ENCODE measurements around the gene SLC17A8.

Gene SLC17A8

DNA sequence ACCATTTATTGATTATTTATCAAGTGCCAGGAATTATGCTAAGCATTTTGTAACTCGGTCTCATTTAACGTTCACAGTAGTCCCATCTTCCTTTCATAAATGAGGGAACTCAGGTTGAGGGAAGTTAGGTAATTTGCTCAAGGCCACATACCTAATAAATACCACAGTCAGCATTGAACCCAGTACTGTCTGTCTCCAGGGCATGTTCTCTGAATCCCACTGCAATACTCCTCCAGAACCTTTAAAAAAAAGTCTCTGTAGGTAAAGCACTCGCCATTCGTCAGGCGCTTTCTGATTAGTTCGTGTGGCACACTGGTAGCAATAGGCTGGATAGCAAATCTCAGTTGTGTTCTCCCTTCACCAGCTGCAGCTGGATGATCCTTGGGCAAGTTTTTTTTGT, 14.3 kb downstream of the SLC17A8 start:
- ATAC-seq: no peak
- no peak for DNase-seq

DNA sequence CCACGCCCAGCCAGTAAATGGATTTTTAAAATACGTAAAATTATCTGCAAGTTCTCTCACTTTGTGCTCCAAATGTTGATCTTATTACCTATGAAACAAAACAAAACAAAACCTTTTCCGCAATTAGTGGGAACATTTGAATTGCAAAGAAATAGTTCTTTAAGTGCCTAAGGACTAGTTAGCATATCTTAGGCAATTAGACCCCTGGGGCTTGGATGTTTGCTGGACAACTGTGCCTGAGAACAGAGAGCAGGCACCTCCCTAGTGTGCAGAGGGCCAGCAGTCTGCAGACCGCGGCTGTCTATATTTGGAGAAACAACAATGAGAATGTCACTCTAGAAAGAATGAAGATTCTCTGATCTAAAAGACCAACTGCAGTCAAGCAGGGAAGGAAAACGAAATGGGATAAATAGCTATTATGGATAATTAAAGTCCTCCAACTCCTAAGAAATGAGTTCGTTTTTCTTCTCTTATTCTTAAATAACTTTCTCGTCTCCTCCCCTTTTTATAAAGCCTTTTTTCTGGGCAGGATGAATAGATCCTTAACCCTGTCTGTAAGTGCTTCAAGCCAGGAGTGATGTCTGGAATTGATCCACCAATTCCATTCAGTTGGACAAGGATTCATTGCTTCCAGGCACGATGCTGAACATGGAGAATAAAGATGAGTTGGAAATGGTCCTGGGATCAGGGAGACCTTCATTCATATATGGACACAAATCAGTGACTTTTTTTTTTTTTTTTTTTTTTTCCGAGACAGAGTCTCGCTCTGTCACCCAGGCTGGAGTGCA, 16.2 kb downstream of the SLC17A8 start:
- DNase-seq (no peak), ATAC-seq (no peak)

DNA sequence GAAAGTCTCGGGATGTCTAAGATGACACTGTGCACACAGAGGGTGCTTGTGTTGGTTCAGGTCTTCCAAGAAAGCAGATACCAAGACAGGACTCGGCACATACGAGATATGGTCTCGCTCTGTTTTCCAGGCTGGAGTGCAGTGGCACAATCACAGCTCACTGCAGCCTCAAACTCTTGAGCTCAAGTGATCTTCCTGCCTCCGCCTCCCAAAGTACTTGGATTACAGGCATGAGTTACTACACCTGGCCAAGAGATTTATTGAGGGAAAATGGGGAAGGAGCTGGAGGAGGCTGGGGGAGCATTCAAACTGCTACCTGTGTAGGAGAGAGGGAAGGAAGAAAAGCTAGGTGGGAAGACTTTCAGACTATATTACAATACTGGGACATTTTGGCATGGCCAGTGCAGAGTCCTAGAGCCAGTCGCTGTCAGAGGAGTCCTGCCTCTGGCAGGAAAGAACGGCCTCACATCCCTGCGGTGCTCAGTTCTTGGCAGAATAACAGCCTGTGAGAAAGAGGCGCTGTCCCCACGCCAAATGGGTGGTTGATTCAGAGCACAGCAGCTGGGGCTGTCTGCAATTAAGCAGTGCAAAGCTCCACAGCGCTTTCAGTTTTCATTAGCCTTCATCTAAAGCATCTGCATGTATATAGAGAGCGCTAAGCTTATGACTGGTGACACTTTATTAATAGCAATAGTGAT, 18.3 kb downstream of the SLC17A8 start:
- ATAC-seq (no peak), DNase-seq (no peak)

- DNase-seq: no peak
- no peak for ATAC-seq
Measured at GRCh38 chr12:100376161-100376560, 19.3 kb downstream of the SLC17A8 start.

DNA sequence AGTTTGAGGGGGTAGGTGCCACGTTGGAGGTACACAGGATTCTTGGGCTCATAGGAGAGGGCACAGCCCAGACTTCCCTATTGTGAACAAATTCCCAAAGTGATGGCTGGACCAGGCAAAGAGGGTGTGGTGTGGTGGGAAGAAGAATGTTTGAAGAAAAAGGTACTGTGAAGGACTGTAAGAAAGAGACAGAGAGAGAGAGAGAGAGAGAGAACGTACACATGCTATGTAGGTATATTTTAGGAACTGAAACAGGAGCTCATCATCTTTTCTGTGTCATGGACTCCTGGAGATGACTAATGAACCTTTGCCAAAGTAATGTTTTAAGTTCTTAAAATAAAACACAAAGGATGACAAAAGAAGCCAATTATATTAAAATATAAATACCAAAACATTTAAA, 24.5 kb downstream of the SLC17A8 start:
- DNase-seq: no peak
- no peak for ATAC-seq

DNA sequence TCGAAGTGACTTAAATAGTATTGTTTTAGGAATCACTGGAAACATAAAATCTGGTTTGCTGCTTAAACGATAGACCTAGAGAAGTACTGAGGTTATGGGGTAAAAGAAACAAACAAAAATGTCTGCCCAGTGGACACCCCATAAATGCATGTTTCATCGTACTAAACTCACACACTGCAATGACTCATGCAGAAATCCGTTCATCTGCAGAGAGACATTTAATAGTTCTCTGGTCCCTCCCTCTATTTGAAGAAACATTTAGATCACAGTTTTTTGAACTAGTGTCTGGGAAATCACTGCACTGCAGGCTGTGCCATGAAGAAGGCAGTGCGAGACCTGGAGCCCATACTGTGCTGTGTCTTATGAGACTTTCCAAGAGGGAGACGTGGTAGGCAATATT, 25.5 kb downstream of the SLC17A8 start:
- ATAC-seq (no peak), DNase-seq (no peak)

- DNase-seq: no peak
- ATAC-seq: no peak
Measured at GRCh38 chr12:100383586-100384558, 27.0 kb downstream of the SLC17A8 start.

DNA sequence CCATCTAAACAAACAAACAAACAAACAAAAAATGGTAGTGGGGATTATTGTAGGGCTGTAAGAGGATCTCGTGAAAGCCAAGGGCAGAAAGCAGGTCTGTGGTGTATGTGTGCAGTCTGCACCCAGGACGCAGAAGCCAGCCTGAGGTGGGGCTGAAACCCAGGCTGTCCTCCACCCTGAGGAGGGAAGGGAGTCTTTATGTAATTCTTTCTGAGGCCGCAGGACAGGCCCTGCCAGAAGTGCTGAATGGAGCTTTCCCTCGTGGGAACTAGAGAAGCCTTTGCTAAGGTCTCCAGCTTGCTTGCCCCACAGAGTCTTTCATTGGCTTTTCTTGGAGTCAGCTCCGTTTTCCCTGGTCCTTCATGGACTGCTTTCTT, 27.7 kb downstream of the SLC17A8 start:
- ATAC-seq: no peak
- no peak for DNase-seq

DNA sequence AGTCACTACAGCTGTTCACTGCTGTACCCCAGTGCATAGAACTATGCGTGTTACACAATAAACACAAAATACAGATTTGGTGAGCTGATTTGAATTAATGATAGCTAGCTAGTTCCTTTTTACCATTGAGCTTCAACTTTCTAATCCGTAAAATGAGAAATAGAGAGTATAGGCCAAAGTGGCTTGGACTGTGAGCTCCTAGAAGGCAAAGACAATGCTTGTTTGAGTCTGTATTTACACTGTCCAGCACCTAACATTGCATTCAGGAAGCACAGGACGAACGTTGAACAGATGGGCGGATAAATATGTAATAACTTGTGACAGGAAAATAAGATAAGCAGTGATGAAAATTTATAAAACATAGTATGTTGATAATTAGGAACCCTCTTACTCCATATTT, 31.5 kb downstream of the SLC17A8 start:
- DNase-seq (no peak), ATAC-seq (no peak)

DNA sequence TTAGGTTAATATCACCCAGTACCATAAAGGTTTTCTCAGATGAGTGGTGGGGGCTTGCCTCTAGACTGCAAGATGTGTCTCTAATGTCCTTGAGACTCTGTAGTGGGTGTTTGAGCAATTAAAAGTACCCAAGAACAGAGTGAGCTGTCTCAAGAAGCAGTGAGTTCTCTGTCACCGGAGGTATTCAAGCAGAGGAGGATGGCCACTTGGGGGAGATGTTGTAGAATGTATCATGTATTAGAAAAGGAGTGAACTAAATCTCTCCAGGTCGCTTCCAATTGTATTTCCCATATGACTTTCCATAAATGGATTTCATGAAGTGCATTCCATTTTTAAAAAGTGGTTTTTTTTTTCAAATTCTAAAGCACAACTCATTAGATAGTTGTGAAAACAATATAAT, 35.0 kb downstream of the SLC17A8 start:
- DNase-seq (no peak), ATAC-seq (no peak)

GRCh38 chr12:100393200-100393599, 36.3 kb downstream of the SLC17A8 start:
- ATAC-seq: no peak
- DNase-seq: no peak

DNA sequence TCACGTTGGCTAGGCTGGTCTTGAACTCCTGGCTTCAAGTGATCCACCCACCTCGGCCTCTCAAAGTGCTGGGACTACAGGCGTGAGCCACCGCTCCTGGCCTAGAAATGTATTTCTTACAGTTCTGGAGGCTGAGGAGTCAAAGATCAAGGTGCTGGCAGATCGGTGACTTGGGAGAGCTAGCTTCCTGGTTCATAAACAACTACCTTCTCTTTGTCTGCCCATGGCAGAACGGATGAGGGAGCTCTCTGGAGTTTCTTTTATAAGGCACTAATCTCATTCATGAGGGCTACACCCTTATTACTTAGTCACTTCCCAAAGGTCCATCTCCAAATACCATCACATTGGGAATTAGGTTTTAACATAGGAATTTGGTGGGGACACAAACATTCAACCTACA, 38.9 kb downstream of the SLC17A8 start:
- no peak for DNase-seq
- ATAC-seq: no peak

- DNase-seq: no peak
- ATAC-seq: no peak
Measured at GRCh38 chr12:100398307-100398706, 41.4 kb downstream of the SLC17A8 start.

DNA sequence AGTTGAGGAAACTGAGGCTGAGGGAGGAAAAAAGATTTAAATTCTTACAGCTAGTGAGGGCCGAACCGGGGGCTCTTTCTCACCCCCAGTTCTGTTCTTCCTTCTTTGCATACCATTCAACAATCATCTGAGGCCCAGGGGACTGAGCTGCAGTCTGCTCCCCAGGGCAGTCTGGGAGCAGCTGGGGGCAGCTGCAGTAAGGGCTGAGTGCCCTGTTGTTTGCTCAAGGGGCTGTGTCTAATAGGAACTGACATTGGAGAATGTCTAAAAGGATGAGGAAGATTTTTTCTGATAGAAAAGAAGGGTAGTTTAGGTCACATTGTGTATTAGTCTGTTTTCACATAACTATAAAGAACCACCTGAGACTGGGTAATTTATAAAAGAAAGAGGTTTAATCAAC, 42.2 kb downstream of the SLC17A8 start:
- no peak for DNase-seq
- ATAC-seq: no peak

- no peak for ATAC-seq
- no peak for DNase-seq
Measured at GRCh38 chr12:100401660-100402059, 44.8 kb downstream of the SLC17A8 start.

DNA sequence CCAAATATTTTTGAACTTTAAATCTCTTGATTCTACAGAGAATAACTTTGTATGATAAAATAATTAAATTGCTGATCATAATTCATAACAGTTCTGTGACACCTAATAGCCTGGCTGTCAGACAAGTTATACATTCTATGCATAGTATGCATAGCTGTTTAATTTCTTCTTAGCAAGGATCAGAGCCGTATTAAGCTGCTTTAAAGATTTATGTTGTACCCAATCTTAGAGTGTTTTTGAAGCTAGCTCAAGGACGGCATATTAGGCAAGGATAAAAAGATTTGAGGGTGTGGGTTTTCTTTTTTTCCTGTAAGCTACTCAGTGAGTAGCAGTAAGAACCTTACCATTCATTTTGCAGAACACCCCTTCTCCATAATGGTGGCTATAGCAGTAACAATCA, 45.9 kb downstream of the SLC17A8 start:
- DNase-seq: no peak
- no peak for ATAC-seq

GRCh38 chr12:100403446-100403845, 46.6 kb downstream of the SLC17A8 start:
- ATAC-seq (no peak), DNase-seq (no peak)

DNA sequence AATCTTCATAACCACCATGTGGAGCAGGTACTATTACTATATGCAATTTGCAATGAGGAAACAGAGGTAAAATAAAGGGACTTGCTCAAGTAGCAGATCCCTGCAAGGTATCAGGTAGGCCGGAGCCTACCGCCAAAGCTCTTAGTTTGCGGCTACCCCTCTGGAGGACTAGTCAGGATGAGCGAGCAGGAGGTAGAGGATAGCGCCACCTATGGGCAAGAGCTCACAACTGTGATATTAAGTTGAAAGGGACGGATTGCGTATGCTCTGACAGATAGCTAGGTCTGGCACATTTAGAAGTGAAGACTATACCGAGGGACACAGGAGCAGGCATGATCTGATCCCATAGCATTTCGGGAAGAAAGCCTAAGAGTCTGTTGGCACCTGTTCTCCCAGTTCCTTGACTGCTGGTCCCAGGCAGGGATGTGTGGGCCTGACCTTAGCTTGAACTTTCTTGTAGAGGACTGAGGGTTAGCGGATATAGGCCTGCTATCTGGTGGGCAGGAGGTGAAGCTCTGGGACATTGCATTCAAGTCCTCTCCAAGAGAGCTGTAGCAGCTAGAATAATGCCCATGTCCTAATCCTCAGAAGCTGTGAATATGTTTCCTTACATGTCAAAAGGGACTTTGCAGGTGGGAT, 48.0 kb downstream of the SLC17A8 start:
- DNase-seq (peak; percentile 41), ATAC-seq (peak; percentile 40)

DNA sequence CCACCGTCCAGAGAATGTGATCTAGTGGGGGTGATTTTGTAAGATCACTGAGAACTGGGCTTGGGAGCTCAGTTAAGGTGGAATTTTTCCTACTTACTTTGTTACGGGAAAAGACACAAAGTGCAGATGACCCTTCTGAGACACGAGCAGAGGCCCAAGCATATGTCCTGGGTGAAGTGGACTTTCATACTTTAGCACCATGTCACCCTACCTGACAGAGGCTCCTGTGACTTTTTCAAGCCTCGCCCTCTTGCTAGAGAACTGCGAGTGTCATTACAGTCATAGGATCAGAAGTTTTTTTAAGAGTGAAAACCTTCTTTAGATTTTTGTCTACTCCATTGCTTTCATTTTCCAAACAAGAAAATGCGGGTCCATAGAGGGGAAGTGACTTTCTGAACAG, 56.1 kb downstream of the SLC17A8 start:
- DNase-seq (no peak), ATAC-seq (no peak)

GRCh38 chr12:100414739-100415138, 57.9 kb downstream of the SLC17A8 start:
- DNase-seq: no peak
- ATAC-seq: no peak

DNA sequence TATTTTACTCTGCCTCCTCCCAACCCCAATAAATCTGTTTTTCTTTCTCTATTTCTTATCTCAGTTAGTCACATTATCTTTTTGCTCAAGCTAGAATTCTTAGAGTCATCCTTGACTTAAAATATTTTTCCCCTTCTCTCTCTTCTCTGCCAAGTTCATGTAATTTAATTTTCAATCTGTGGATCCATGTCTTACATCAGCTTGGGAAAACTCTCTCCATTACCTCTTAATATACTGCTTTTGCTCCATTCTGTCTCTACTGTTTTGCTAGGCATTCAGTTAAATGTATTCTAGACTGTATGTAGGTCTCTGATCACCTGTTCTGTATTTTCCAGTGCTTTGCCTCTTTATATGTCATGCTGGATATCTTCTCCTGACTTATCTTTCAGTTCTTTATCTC, 65.8 kb downstream of the SLC17A8 start:
- DNase-seq: no peak
- ATAC-seq: no peak

DNA sequence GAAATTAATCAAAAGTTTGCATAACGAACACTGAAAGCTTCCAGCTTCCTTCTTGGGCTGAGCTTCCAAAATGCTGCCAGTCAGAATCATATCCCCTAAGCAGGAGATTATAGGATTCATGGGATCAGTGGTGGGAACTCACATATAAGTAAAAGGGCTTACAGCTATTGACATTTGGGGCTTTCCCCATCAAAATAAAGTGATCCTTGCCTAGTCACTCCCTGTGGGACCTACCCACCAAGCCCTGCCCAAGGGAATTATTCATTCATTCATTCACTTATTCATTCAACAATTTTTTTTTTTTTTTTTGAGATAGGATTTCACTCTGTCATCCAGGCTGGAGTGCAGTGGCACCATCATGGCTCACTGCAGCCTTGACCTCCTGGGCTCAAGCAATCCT, 69.3 kb downstream of the SLC17A8 start:
- no peak for DNase-seq
- no peak for ATAC-seq

Measured in stimulated activated naive CD8-positive, alpha-beta T cell treated with anti-CD3 and anti-CD28 coated beads, Interleukin-15, Interleukin-2, amounts not matched to agents 100 U/mL and 50 U/mL, for 24 hours (primary cell).